Transverse colon (tissue), 4 donors: ENCODE results near the gene KCNA2.

Experiments
- EP300 ChIP-seq: sonication (generic); formaldehyde crosslinking; IDR thresholded peaks from one replicate; pipeline ENCODE4 v1.6.1; 2017; ENCODE audit warnings: antibody characterized with exemption, low read depth
- POLR2A ChIP-seq: fragments of 450-650 bp; IDR thresholded peaks from one replicate; pipeline ENCODE4 v1.6.1; 2016; ENCODE audit warnings: antibody characterized with exemption, mild to moderate bottlenecking, moderate library complexity
- POLR2AphosphoS5 ChIP-seq, 3 donors: sonication (generic); formaldehyde crosslinking; IDR thresholded peaks; one replicate each; pipeline ENCODE4 v1.6.1; 2016; ENCODE audit warnings: antibody characterized with exemption in 3 of 3
- TF ChIP-seq, protein P1 (sequence below), 5 experiments: fragments of 200-600 bp in 3 of 5; fragments of 450-650 bp in 2 of 5; sonication (generic) in 3 of 5; IDR thresholded peaks; 1 replicate in 2 of 5; 2 replicates in 3 of 5; pipeline ENCODE4 v1.5.1; 2016 to 2017; ENCODE audit warnings: antibody characterized with exemption in 5 of 5, inconsistent platforms in 3 of 5, mild to moderate bottlenecking in 2 of 5, moderate library complexity in 1 of 5

DNA sequence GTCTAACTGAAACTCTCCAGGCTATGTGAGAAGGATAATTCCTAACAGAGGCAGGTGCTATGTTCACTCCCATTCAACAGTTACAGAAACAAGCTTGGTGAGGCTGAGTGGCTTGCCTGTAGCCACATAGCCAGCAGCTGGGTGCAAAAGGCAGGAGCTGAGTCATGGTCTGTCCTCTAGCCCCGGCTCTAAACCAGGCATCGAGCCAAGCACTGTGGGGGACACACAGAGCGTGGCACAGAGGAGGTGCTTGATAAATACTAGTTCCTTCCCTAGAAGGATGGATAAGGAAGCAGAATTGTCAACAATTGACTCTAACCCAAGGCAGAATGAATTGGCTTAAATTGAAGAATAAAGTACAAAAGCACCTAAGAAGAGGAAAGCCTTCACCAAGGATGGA lies 10.4 kb upstream of the KCNA2 start:
- TF ChIP-seq, protein P1, sequence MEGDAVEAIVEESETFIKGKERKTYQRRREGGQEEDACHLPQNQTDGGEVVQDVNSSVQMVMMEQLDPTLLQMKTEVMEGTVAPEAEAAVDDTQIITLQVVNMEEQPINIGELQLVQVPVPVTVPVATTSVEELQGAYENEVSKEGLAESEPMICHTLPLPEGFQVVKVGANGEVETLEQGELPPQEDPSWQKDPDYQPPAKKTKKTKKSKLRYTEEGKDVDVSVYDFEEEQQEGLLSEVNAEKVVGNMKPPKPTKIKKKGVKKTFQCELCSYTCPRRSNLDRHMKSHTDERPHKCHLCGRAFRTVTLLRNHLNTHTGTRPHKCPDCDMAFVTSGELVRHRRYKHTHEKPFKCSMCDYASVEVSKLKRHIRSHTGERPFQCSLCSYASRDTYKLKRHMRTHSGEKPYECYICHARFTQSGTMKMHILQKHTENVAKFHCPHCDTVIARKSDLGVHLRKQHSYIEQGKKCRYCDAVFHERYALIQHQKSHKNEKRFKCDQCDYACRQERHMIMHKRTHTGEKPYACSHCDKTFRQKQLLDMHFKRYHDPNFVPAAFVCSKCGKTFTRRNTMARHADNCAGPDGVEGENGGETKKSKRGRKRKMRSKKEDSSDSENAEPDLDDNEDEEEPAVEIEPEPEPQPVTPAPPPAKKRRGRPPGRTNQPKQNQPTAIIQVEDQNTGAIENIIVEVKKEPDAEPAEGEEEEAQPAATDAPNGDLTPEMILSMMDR (IDR thresholded peaks at IDR 0.05), result no peak
- TF ChIP-seq EP300, result no peak
- no peak for TF ChIP-seq POLR2AphosphoS5 (IDR thresholded peaks at IDR 0.05)
- TF ChIP-seq POLR2A, result no peak
